GM19397 (cell line): ENCODE data around the gene CDR2.
"Not testable (repeated sequence)": the region's sequence is repeated elsewhere in the genome, so short reads cannot be mapped to it uniquely, and the experiment has no call there.

Source experiments
- ATAC-seq: cut with Tn5 transposase; IDR thresholded peaks from one replicate; pipeline ENCODE4 v1.9.1; 2021; ENCODE audit warnings: mild to moderate bottlenecking, moderate library complexity; ENCODE audit not compliant: unreplicated experiment

The CDR2 gene

GRCh38 chr16:22311520-22311919 is 62.9 kb downstream of the CDR2 start:
- ATAC-seq = no peak

GRCh38 chr16:22308824-22309520 is 65.4 kb downstream of the CDR2 start:
- no peak for ATAC-seq

GRCh38 chr16:22307838-22308237 is 66.6 kb downstream of the CDR2 start:
- no peak for ATAC-seq

- ATAC-seq = no peak
These were observed 67.6 kb downstream of the CDR2 start for GRCh38 chr16:22306788-22307187.

GRCh38 chr16:22304411-22304810 is 70.0 kb downstream of the CDR2 start:
- no peak for ATAC-seq

- no peak for ATAC-seq
These were observed 71.5 kb downstream of the CDR2 start for GRCh38 chr16:22302776-22303363.

GRCh38 chr16:22301423-22301822 is 73.0 kb downstream of the CDR2 start:
- ATAC-seq = not testable (repeated sequence)

GRCh38 chr16:22300427-22301071 is 73.9 kb downstream of the CDR2 start:
- ATAC-seq = no peak

- ATAC-seq = no peak
These were observed 75.4 kb downstream of the CDR2 start for GRCh38 chr16:22299036-22299435.

GRCh38 chr16:22297871-22298733 is 76.3 kb downstream of the CDR2 start:
- no peak for ATAC-seq

GRCh38 chr16:22297114-22297870 is 77.1 kb downstream of the CDR2 start, which contains the start of gene POLR3E:
Gene POLR3E (plus strand): TSS chr16:22297409. CDS start chr16:22302969, 5,560 bp downstream.
- ATAC-seq = peak; percentile 92

GRCh38 chr16:22296225-22297113 is 78.0 kb downstream of the CDR2 start:
- no peak for ATAC-seq
